ENCODE data around the gene GABRB3.

DNA sequence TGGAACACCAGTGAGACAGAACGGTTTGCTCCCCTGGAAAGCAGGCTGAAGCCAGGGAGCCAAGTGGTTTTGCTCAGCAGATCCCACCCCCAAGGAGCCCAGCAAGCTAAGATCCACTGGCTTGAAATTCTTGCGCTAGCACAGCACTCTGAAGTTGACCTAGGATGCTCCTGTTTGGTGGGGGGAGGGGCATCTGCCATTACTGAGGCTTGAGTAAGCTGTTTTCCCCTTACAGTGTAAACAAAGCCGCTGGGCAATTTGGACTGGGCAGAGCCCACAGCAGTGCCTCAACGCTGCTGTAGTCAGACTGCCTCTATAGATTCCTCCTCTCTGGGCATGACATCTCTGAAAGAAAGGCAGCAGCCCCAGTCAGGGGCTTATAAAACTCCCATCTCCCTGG lies 241.4 kb downstream of the GABRB3 start:
- TF ChIP-seq MAFK (IDR thresholded peaks at IDR 0.05; ENCODE audit: low read depth, low read length) (no peak), SP4 (IDR thresholded peaks at IDR 0.05; ENCODE audit: low read length) (no peak), CHD2 (IDR thresholded peaks at IDR 0.05; ENCODE audit: low read length) (no peak), POLR2A (IDR thresholded peaks at IDR 0.05; ENCODE audit: control extremely low read depth in 1 of 2, low read depth in 2 of 2, low read length in 2 of 2) (no peak)
- TF ChIP-seq, protein P1, sequence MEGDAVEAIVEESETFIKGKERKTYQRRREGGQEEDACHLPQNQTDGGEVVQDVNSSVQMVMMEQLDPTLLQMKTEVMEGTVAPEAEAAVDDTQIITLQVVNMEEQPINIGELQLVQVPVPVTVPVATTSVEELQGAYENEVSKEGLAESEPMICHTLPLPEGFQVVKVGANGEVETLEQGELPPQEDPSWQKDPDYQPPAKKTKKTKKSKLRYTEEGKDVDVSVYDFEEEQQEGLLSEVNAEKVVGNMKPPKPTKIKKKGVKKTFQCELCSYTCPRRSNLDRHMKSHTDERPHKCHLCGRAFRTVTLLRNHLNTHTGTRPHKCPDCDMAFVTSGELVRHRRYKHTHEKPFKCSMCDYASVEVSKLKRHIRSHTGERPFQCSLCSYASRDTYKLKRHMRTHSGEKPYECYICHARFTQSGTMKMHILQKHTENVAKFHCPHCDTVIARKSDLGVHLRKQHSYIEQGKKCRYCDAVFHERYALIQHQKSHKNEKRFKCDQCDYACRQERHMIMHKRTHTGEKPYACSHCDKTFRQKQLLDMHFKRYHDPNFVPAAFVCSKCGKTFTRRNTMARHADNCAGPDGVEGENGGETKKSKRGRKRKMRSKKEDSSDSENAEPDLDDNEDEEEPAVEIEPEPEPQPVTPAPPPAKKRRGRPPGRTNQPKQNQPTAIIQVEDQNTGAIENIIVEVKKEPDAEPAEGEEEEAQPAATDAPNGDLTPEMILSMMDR (IDR thresholded peaks at IDR 0.05; ENCODE audit: control extremely low read depth in 1 of 3, insufficient read depth in 1 of 3, low read depth in 1 of 3, low read length in 3 of 3) = no peak

All from H1 (cell line).